AG04450 (cell line): Measurements from ENCODE around the gene MRGPRE. TPM values are rescaled to one million over a fixed set of nuclear protein-coding genes. Genes with fewer than 3 reads are reported as not detected.

Experiments
- CTCF ChIA-PET: fragments of 300-600, 350-600 bp; formaldehyde crosslinking; extraction: SDS; loops from one replicate; lab custom pipeline; 2022; ENCODE audit warnings: antibody characterized with exemption, inconsistent platforms; lab: Charles Lee
- POLR2A ChIA-PET: fragments of 350-600 bp; formaldehyde crosslinking; extraction: SDS; loops from one replicate; lab custom pipeline; 2021; ENCODE audit warnings: antibody characterized with exemption, inconsistent platforms; lab: Yijun Ruan, JAX
- DNase-seq: peaks from one replicate; pipeline ENCODE4 v3.0.0-alpha.2; 2011; ENCODE audit warnings: low read depth, low spot score
- H3K27ac ChIP-seq: one replicate; pipeline ENCODE4 v1.5.1; 2012; ENCODE audit warnings: low read depth, low read length, control low read depth
- H3K27me3 ChIP-seq: one replicate; pipeline ENCODE4 v1.6.0; 2012; ENCODE audit warnings: low read length; ENCODE audit not compliant: control insufficient read depth, insufficient read depth
- H3K4me3 ChIP-seq: 2 replicates; pipeline ENCODE4 v1.5.1; 2011; ENCODE audit warnings: mild to moderate bottlenecking, low read depth, low read length, control low read depth
- H3K9me3 ChIP-seq: 2 replicates; pipeline ENCODE4 v1.5.1; 2012; ENCODE audit warnings: low read length; ENCODE audit not compliant: control insufficient read depth, insufficient read depth
- CTCF ChIP-seq: IDR thresholded peaks from 2 replicates; pipeline ENCODE4 v1.5.1; 2011; ENCODE audit warnings: low read depth, low read length, control low read depth, inconsistent platforms
- polyA plus RNA-seq: library from polyadenylated mRNA; depleted of rRNA; stranded (reverse); fragments of >200 nt; gene quantifications from 2 replicates; pipeline ENCODE4 v1.2.3, GENCODE V29; 2011

MRGPRE gene
- polyA plus RNA-seq, 1 experiment: not detected

DNA sequence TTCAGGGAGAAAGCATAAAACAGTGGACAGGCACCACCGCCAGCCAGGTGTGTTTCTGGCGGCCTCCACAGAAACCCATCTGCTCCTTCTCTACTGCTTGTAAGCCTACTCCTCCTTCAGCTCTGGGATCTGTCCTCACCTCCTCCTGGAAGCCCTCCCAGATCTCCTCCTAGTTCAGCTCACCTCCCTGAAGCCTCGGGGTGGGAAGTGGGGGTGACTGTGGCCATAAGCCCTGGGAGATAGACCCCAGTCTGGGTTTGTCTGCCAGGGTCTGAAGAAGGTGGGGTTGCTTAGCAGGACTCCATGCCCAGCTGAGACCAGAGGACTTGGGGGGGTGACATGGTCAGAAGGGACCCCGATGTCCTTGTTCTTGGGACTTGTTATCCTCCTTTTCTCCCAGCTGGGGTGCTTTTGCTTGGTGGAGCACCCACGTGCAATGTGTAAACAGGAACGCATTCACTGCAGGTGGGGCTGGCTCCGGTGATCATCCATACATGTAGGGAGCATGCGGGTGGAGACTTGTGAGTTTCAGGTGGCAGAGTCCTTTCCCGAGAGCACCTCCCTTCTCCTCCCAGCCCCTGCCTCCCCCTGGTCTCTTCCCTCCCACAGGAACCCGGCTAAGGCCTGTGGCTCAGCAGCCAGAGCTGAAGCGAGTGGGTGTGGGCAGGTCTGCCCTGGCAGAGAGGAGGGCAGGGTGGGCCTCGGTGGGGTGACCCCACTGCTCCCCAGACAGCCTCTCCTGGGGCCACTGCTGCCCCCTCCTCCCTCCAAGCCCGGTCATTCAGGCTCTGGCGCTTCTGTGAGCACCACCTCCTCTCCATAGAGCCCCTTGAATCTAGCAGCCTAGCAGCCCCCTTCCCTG, 39.5 kb downstream of the MRGPRE start:
- POLR2A ChIA-PET: no interaction called here

DNA sequence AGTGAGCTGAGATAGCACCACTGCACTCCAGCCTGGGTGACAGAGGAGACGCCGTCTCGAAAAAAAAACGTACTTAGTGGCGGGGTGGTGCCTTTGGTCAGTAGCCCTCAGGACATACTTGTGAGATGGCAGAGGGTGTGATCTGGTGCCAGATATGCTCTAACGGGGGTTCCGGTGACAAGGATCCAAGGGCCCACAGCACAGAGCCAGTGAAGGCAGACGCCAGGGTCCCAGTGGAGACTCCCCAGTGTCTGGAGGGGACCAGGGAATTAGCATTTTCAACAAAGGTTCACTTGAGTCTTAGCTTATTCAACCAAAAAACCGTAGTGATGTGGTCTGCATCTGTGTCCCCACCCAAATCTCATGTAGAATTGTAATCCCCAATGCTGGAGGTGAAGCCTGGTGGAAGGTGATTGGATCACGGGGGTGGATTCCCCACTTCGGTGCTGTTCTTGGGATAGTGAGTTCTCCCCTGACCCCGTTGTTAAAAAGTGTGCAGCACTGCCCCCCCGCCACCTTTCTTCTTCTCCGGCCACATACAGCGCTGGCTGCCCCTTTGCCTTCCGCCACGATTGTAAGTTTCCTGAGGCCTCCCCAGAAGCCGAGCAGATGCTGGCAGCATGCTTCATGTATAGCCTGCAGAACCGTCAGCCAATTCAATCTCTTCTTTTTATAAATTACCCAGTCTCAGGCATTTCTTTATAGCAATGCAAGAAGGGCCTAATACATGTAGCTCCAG, 40.5 kb downstream of the MRGPRE start:
- no peak overlapping the region for H3K27ac ChIP-seq
- H3K9me3 ChIP-seq: peaks cover 4% of the 10 kb centered on the region
- H3K4me3 ChIP-seq: no peak overlapping the region
- no peak for DNase-seq
- H3K27me3 ChIP-seq: peaks cover 25% of the 10 kb centered on the region
- CTCF ChIA-PET: no interaction called here
- no peak for TF ChIP-seq CTCF
- POLR2A ChIA-PET: no interaction called here

More for the DNA sequence above, 39.5 kb downstream of the MRGPRE start:
- no peak for DNase-seq
- CTCF ChIA-PET: no interaction called here
- H3K9me3 ChIP-seq: peaks cover 4% of the 10 kb centered on the region
- H3K4me3 ChIP-seq: no peak overlapping the region
- H3K27me3 ChIP-seq: peaks cover 21% of the 10 kb centered on the region
- no peak for TF ChIP-seq CTCF
- no peak overlapping the region for H3K27ac ChIP-seq

GRCh38 chr11:3190600-3190999, 41.6 kb downstream of the MRGPRE start:
- POLR2A ChIA-PET: no interaction called here
- no peak overlapping the region for H3K27ac ChIP-seq
- TF ChIP-seq CTCF: no peak
- no peak for DNase-seq
- H3K27me3 ChIP-seq: peaks cover 28% of the 10 kb centered on the region
- CTCF ChIA-PET: no interaction called here
- H3K4me3 ChIP-seq: no peak overlapping the region
- H3K9me3 ChIP-seq: peaks cover 4% of the 10 kb centered on the region

DNA sequence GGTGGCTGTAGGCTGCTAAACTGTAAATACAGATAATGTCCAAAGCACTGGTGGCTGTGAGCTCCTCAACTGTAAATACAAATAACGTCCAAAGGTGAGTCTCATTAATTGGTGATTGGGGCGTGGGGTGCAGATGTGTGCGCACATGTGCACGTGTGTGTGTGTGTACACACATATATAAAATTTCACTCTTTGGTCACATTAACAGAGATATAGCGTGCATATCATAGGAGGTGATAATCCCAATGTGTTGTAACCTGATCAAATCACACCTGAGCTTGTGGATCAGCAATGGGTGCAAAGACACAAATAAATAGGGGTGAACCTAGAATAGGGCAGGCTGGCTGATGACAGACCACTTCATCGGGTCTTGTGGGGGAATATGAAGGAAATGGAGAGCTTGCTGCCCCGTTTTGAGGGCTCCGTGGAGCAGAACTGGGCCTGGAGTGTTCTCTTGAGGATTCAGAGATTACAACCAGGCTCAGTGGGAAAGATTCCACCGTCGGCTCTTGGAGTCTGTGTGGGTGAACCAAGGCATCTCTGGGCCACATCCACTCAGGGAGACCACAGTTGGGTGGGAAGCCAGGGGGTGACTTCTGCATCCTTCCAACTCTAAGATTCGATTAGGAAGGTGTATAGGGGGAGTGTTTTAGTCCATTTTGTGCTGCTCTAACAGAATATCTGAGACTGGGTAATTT, 42.2 kb downstream of the MRGPRE start:
- H3K9me3 ChIP-seq: peaks cover 4% of the 10 kb centered on the region; the same call in 1 of the 2 replicates
- no peak overlapping the region for H3K4me3 ChIP-seq
- DNase-seq: no peak
- CTCF ChIA-PET: no interaction called here
- peaks cover 32% of the 10 kb centered on the region for H3K27me3 ChIP-seq
- no peak overlapping the region for H3K27ac ChIP-seq
- POLR2A ChIA-PET: interaction anchor here (0.6 kb wide), 1 partner anchor 184 kb away, joined by 4 read pairs; no protein-coding TSS in a partner anchor
- TF ChIP-seq CTCF: no peak
